HUDEP-2 (cell line): ENCODE data around the gene ARHGEF1.
A peak's percentile ranks its signal among the peaks of the same experiment; 100 is the strongest.

ENCODE experiments used
- DNase-seq, 76 experiments: peaks; one replicate each; lab custom pipeline; 2025; ENCODE audit not compliant: unreplicated experiment in 76 of 76; lab: John Stamatoyannopoulos, UW

The ARHGEF1 gene

GRCh38 chr19:41879080-41879479 lies 3.9 kb upstream of the ARHGEF1 start:
- DNase-seq, result no peak

GRCh38 chr19:41879670-41880328 lies 3.2 kb upstream of the ARHGEF1 start:
- no peak for DNase-seq

GRCh38 chr19:41880329-41880708 lies 2.7 kb upstream of the ARHGEF1 start:
- DNase-seq, result no peak

- DNase-seq, result no peak
Measured at GRCh38 chr19:41883463-41883820, 458 bp downstream of the ARHGEF1 start.

- DNase-seq, result peak in 75 of 76 experiments; percentile 67 to 99 (median 98)
Measured at GRCh38 chr19:41883821-41884733, 1.1 kb downstream of the ARHGEF1 start.

- no peak for DNase-seq
Measured at GRCh38 chr19:41886761-41887710, 4.1 kb downstream of the ARHGEF1 start.

- no peak for DNase-seq
Measured at GRCh38 chr19:41887711-41888382, 4.9 kb downstream of the ARHGEF1 start.

GRCh38 chr19:41888926-41889325 lies 5.9 kb downstream of the ARHGEF1 start:
- DNase-seq, result no peak

GRCh38 chr19:41889896-41890295 lies 6.9 kb downstream of the ARHGEF1 start:
- no peak for DNase-seq

- DNase-seq, result no peak
Measured at GRCh38 chr19:41890936-41891335, 8.0 kb downstream of the ARHGEF1 start.

GRCh38 chr19:41892173-41892902 lies 9.4 kb downstream of the ARHGEF1 start:
- no peak for DNase-seq

- DNase-seq, result peak in 5 of 76 experiments; percentile 10 to 54 (median 33)
Measured at GRCh38 chr19:41893899-41894298, 10.9 kb downstream of the ARHGEF1 start.

GRCh38 chr19:41894350-41894749 lies 11.4 kb downstream of the ARHGEF1 start:
- no peak for DNase-seq

GRCh38 chr19:41895745-41896580 lies 13.0 kb downstream of the ARHGEF1 start:
- DNase-seq, result no peak

- DNase-seq, result no peak
Measured at GRCh38 chr19:41896581-41896942, 13.6 kb downstream of the ARHGEF1 start.

- DNase-seq, result no peak
Measured at GRCh38 chr19:41897181-41897580, 14.2 kb downstream of the ARHGEF1 start.

- no peak for DNase-seq
Measured at GRCh38 chr19:41897820-41898219, 14.8 kb downstream of the ARHGEF1 start.

GRCh38 chr19:41898235-41898634 lies 15.3 kb downstream of the ARHGEF1 start:
- no peak for DNase-seq
